Measurements from ENCODE around the gene LIPT1.
A peak's percentile ranks its signal among the peaks of the same experiment; 100 is the strongest.
"Not testable (repeated sequence)": the region's sequence is repeated elsewhere in the genome, so short reads cannot be mapped to it uniquely, and the experiment has no call there.

Gene LIPT1

DNA sequence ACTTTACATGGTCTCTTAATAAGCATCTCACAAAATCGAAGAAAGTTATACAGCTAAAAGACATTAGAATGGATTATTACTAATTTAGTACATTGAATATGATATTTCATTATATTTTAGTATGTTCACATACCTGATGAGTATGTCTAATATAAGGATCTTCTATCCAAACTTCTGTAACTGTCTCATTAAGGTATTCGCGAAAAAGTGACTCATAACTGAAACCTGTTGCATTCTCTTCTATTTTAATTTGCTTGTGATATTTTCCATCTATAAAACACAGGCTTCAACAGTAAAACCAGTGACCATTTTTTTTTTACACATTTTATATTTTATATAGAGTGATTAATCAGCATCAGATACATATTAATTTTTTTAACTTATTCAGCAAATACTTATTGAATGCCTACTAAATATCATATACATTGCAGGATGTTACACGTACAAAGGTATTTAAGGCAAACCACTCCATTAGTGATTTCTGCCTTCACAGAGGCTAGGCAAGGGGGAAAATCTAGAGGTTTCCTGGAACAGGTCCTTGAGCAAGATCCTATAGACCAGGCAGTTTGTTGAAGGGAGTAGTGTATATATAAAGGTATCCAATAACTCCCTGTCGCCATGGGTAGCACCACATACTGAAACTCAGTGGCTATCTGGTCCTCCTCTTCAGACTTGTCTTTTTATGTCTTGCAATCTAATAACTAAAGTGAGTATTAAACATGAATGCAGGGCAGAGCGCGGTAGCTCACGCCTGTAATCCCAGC lies 16.8 kb downstream of the LIPT1 start:
- no peak for DNase-seq (ENCODE audit: low read depth, low spot score)

GRCh38 chr2:99180755-99181623 lies 26.2 kb downstream of the LIPT1 start, which contains the start of the genes MITD1 and MRPL30:
Gene MITD1 (minus strand): TSS chr2:99181058. CDS start chr2:99180981, 77 bp downstream.
Gene MRPL30 (plus strand): TSS chr2:99181184. CDS start chr2:99186204, 5,020 bp downstream.
- DNase-seq (ENCODE audit: low read depth, low spot score), result peak; percentile 90

DNA sequence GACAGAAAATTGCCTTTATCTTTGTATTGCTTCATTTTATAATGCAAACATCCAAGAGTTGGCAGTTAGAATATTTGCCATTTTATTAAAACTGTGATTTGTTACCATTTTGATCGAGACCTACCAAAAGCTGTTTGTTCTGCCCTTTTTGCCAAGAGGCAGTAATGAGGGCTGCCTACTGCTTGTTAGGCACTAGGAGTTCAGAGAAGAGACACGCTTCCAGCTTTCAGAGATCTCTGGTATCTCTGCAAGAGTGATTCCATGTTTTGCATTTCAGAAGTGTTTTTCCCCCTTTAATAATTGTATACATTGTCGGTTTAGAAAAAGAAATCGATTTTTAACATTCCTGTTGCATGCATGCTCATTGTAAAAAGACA lies 26.8 kb downstream of the LIPT1 start:
- no peak for DNase-seq (ENCODE audit: low read depth, low spot score)

GRCh38 chr2:99183025-99183424 lies 28.3 kb downstream of the LIPT1 start:
- no peak for DNase-seq (ENCODE audit: low read depth, low spot score)

DNA sequence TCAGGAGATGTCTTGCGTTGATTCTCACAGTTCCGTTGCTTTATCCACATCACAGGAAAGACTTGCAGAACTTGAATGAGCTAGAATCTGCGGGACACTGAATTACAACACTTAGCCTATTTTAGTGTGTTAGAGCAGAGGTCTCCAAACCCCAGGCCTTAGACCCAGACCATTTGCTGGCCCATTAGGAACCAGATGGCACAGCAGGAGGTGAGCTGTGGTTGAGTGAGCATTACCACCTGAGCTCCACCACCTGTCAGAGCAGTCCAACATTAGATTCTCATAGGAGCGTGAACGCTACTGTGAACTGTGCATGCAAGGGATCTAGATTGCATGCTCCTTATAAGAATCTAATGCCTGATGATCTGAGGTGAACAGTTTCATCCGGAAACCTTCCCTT lies 30.0 kb downstream of the LIPT1 start:
- DNase-seq (ENCODE audit: low read depth, low spot score), result no peak

DNA sequence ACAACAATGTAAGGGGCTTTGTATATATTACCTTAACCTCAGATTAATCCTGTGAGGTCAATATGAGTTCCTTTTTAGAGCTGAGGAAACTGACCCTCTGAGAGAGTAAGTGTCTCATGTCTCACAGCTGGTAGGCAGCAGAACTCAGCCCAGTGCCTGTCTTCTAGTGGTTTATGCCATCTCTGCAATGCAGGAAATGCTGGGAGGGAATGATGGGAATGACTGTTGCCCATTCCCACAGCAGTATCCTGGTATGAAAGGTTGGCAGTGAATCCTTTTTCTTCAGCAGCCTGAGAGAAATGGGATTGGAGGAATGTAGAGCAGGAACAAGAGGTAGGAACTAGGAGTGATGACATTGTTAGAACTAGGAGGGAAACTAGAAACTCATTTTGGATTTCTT lies 32.2 kb downstream of the LIPT1 start:
- no peak for DNase-seq (ENCODE audit: low read depth, low spot score)

DNA sequence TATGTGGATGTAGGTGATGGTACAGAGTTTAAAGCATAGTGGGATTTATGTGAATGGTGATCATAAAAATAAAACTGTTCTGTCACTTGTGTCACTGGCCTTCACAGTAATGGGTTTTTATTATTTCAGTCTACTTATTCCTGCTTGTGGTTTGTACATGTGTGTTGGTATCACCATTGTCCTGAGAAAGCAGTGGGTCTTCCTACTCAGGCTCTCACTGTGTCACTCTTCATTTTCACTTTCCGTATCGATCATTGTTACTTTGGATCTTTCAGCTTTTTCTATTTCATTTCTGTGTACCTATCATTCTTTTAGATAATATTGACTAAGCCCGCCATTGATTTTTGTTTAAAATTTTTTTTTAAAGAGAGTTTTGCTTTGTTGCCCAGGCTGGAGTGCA lies 33.6 kb downstream of the LIPT1 start:
- no peak for DNase-seq (ENCODE audit: low read depth, low spot score)

- no peak for DNase-seq (ENCODE audit: low read depth, low spot score)
Observed at GRCh38 chr2:99190548-99190947, 35.8 kb downstream of the LIPT1 start.

- DNase-seq (ENCODE audit: low read depth, low spot score), result not testable (repeated sequence)
Observed at GRCh38 chr2:99192364-99192763, 37.6 kb downstream of the LIPT1 start.

DNA sequence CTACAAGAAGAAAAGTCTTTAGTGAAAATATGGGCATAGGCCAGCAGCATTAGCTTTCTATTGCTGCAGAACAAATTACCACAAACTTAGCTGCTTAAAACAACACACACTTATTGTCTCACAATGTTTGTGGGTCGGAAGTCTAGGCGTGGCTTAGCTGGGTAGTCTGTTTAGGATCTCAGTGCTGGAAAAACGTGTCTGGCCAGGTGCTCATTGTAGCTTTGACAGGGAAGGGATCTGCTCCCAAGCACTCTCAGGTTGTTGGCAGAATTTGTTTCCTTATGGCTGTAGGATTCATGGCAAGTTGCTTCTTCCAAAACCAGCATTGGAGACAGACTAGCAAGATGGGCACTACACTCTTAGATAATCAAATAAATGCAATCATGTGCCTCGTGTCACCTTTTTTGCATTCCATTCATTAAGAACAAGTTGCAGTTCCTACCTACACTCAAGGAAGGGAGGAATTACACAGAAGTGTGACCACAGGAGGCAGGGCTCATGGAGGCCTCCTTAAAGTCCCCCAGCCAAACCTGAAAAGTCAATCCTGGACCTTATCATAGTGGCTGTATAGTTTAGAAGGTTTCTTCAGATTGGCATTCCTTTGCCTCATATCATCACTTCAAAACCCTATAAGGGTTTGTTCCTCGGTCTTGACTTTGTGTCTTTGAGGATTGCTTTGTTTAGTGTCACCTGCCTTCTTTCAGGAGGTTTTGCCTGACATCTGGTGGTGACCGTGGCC lies 43.5 kb downstream of the LIPT1 start:
- DNase-seq (ENCODE audit: low read depth, low spot score), result no peak

DNA sequence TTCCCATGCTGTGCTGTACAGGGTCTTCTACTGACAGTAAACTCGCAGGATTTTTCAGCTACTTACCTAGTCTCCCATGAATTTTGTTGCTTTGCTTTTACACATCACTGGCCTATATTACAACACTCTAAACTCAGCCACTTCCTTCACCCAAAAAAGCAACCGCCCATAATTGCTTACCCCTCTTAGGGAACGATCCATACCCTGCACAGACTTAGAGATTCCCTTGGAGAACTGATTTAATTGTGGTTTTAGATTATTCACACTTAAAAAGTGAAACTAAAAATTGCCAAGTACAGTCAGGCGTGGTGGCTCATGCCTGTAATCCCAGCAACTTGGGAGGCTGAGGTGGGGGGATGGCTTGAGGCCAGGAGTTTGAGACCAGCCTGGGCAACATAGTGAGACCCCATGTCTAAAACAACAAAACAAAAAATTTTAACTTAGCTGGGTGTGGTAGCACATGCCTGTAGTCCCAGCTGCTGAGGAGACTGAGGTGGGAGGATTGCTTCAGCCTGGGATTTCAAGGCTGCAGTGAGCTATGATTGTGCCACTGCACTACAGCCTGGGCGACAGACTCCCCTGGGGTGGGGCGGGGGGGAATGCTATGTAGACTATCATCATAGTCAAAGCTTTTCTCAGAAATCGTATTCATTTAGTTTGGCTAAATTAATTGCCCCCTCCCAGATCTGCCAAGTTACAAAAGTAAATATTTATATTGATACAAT lies 45.5 kb downstream of the LIPT1 start:
- no peak for DNase-seq (ENCODE audit: low read depth, low spot score)

DNA sequence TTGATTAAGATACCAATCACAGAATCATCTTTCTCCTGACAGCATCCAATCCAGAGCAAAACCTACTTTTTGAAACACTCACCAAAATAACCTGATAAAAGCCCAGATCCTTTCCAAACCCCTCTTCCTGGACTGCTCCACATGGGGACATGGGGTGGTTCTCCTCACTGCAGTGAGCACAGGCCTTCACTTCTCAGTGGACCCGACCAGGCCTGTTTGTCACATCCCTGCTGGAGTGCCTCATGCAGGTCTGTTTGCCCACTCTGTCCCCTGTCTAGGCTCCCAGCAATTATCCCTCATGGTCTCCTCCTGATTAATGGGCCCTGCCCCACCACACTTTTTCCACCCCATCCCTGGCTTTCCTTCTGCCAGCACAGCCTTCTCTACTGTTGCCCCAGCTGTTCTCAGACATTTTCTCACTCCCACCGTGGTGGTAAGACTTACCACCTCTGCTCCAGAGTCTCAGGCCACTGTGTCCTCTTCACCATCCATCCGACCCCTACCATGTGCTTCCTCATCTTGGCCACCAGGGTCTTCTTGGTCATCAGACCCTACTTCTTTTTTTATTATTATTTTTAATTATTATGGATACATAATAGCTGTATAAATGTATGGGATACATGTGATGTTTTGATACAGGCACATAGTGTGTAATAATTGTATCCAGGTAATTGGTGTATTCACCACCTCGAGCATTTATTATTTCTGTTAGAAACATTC lies 47.4 kb downstream of the LIPT1 start:
- no peak for DNase-seq (ENCODE audit: low read depth, low spot score)

GRCh38 chr2:99205491-99205890 lies 50.7 kb downstream of the LIPT1 start:
- no peak for DNase-seq (ENCODE audit: low read depth, low spot score)

All from smooth muscle cell of the brain vasculature (primary cell).